ENCODE data around the gene SRCAP. TPM values are rescaled to one million over a fixed set of nuclear protein-coding genes. Genes with fewer than 3 reads are reported as not detected.

Gene SRCAP
- total RNA-seq, 4 donors from 2014 or later: 10.7 to 39.6 (median 26.1) TPM

GRCh38 chr16:30663820-30664219 is 35.2 kb upstream of the SRCAP start:
- intact Hi-C loops (cut with DNase I): no loop called here
- DNase-seq: no peak

GRCh38 chr16:30664616-30665109 is 34.3 kb upstream of the SRCAP start:
- Histone ChIP-seq H3K27me3 (no peaks in the 10 kb centered on the region), H3K4me1 (peaks cover 22 to 55% (median 26%) of the 10 kb centered on the region in 3 donors), H3K36me3 (peaks cover 61 to 91% (median 71%) of the 10 kb centered on the region in 3 donors), H3K27ac (no peak overlapping the region), H3K9me3 (no peaks in the 10 kb centered on the region), H3K4me3 (no peak overlapping the region)
- intact Hi-C loops (cut with DNase I): no loop called here
- no peak for DNase-seq
- TF ChIP-seq POLR2A (IDR thresholded peaks at IDR 0.05) (no peak), CTCF (IDR thresholded peaks at IDR 0.05) (no peak)
- whole genome bisulfite sequencing, 2 donors: 63 to 94% methylated on average over 3 to 4 of the region's 15 CpGs

More at GRCh38 chr16:30663820-30664219, 35.2 kb upstream of the SRCAP start:
- H3K27ac ChIP-seq: no peak overlapping the region
- peaks cover 53 to 83% (median 63%) of the 10 kb centered on the region in 3 donors for H3K36me3 ChIP-seq
- H3K4me1 ChIP-seq: peaks cover 22 to 55% (median 26%) of the 10 kb centered on the region in 3 donors
- TF ChIP-seq CTCF (IDR thresholded peaks at IDR 0.05) (no peak), POLR2A (IDR thresholded peaks at IDR 0.05) (no peak)
- no peaks in the 10 kb centered on the region for H3K9me3 ChIP-seq
- H3K4me3 ChIP-seq: no peak overlapping the region
- no peaks in the 10 kb centered on the region for H3K27me3 ChIP-seq
- 79 to 94% methylated on average over 2 to 7 of the region's 9 CpGs for WGBS, 2 donors

- Histone ChIP-seq H3K4me1 (peaks cover 21 to 50% (median 22%) of the 10 kb centered on the region in 3 donors), H3K4me3 (no peak overlapping the region), H3K27me3 (no peaks in the 10 kb centered on the region), H3K27ac (no peak overlapping the region), H3K36me3 (peaks cover 67 to 98% (median 76%) of the 10 kb centered on the region in 3 donors), H3K9me3 (no peaks in the 10 kb centered on the region)
- DNase-seq: no peak
- intact Hi-C loops (cut with DNase I): no loop called here
- no peak for TF ChIP-seq CTCF (IDR thresholded peaks at IDR 0.05)
- no peak for TF ChIP-seq POLR2A (IDR thresholded peaks at IDR 0.05)
- WGBS, 2 donors: 81% methylated on average over 8 of the region's 22 CpGs
Observed at GRCh38 chr16:30665155-30665829, 33.7 kb upstream of the SRCAP start.

- peaks cover 16 to 44% (median 17%) of the 10 kb centered on the region in 3 donors for H3K4me1 ChIP-seq
- WGBS, 2 donors: 86% methylated on average over 4 of the region's 4 CpGs; no CpG with 5 or more reads in 1 of the 2 donors
- no peak for TF ChIP-seq POLR2A (IDR thresholded peaks at IDR 0.05)
- no peak for TF ChIP-seq CTCF (IDR thresholded peaks at IDR 0.05)
- DNase-seq: no peak
- no peaks in the 10 kb centered on the region for H3K9me3 ChIP-seq
- H3K36me3 ChIP-seq: peaks cover 71 to 100% (median 78%) of the 10 kb centered on the region in 3 donors
- H3K27me3 ChIP-seq: no peaks in the 10 kb centered on the region
- intact Hi-C loops (cut with DNase I): no loop called here
- no peak overlapping the region for H3K4me3 ChIP-seq
- H3K27ac ChIP-seq: no peak overlapping the region
Observed at GRCh38 chr16:30665830-30666190, 33.2 kb upstream of the SRCAP start.

- Histone ChIP-seq H3K9me3 (no peaks in the 10 kb centered on the region), H3K27me3 (no peaks in the 10 kb centered on the region), H3K27ac (no peak overlapping the region), H3K4me3 (no peak overlapping the region), H3K4me1 (peaks cover 7 to 36% (median 9%) of the 10 kb centered on the region in 3 donors), H3K36me3 (peaks cover 71 to 95% (median 78%) of the 10 kb centered on the region in 3 donors)
- WGBS, 2 donors: 77 to 83% methylated on average over 3 to 4 of the region's 7 CpGs
- intact Hi-C loops (cut with DNase I): no loop called here
- TF ChIP-seq CTCF (IDR thresholded peaks at IDR 0.05) (no peak), POLR2A (IDR thresholded peaks at IDR 0.05) (no peak)
- no peak for DNase-seq
Observed at GRCh38 chr16:30666681-30667080, 32.3 kb upstream of the SRCAP start.
